Psoas muscle (tissue), 8 donors: Measurements from ENCODE around the gene PHACTR4. TPM values are rescaled to one million over a fixed set of nuclear protein-coding genes. Genes with fewer than 3 reads are reported as not detected.

Source experiments
- ATAC-seq, 4 donors: fragments of 200-7000 bp; cut with Tn5 transposase; one replicate each; pipeline ENCODE4 v1.9.1; 2020; ENCODE audit warnings: moderate library complexity in 3 of 4, mild to moderate bottlenecking in 2 of 4
- DNase-seq, 2 donors: peaks; one replicate each; pipeline ENCODE4 v3.0.0-alpha.2; 2020
- H3K27ac ChIP-seq: fragments of 200-600 bp; one replicate; pipeline ENCODE4 v1.8.0; 2022
- H3K27me3 ChIP-seq, 3 donors: fragments of 200-600 bp in 1 of 3; one replicate each; pipeline versions ENCODE4 v1.6.1 to v1.8.0; 2013 to 2022; ENCODE audit warnings: low read length in 2 of 3, mild to moderate bottlenecking in 2 of 3, moderate library complexity in 1 of 3; ENCODE audit not compliant: insufficient read depth in 3 of 3
- H3K36me3 ChIP-seq, 2 donors: fragments of 200-600 bp in 1 of 2; one replicate each; pipeline versions ENCODE4 v1.6.1 to v1.8.0; 2013 to 2022; ENCODE audit warnings: low read depth in 1 of 2, mild to moderate bottlenecking in 1 of 2, moderate library complexity in 1 of 2; ENCODE audit not compliant: insufficient read depth in 1 of 2
- H3K4me1 ChIP-seq: fragments of 200-600 bp; one replicate; pipeline ENCODE4 v1.8.0; 2022
- H3K4me3 ChIP-seq: fragments of 200-600 bp; one replicate; pipeline ENCODE4 v1.8.0; 2022; ENCODE audit warnings: mild to moderate bottlenecking
- H3K9me3 ChIP-seq: fragments of 200-600 bp; one replicate; pipeline ENCODE4 v1.8.0; 2022
- WGBS, 3 donors: extraction: QIAGEN DNeasy Blood & Tissue Kit; methylation state at CpG; one replicate each; pipeline versions ENCODE4 v1.1.6 to v1.1.7; 2013; 5-methylcytosine and 5-hydroxymethylcytosine counted together
- intact Hi-C, 2 donors: fragments of 100-400 bp; cut with DNase I; formaldehyde crosslinking; loops; one replicate each; pipeline versions ENCODE4 v1.11.0 to v1.14.2; 2022
- long read RNA-seq, 2 donors: library from polyadenylated mRNA; unstranded; transcript quantifications; one replicate each; pipeline ENCODE4 v2.0.0, GENCODE V29; 2021
- polyA plus RNA-seq, 3 donors: library from polyadenylated mRNA; stranded (reverse); fragments of 200-250 nt; gene quantifications; one replicate each; pipeline ENCODE4 v1.2.3, GENCODE V29; 2013
- total RNA-seq, 4 donors: library from RNA; stranded (reverse); fragmentation: NEBNext Ultra II Directional in 2 of 4; extraction: Animal tissue kit (Norgen Biotek cat#: 25700) in 2 of 4; gene quantifications; one replicate each; pipeline versions ENCODE4 v1.2.1 to v1.2.4, GENCODE V29; 2021 to 2023
- TF ChIP-seq, protein P1 (sequence below): fragments of 200-600 bp; IDR thresholded peaks from one replicate; pipeline ENCODE4 v1.8.0; 2022; ENCODE audit warnings: antibody characterized with exemption
- donor health status: healthy with polysubstance abuse.
- donor health status: DM: no; HTN: no; CAD: no; lungs with moderate emphysema.
- donor health status: Bipolar disorder and iron deficiency.
- donor health status: healthy.
- donor health status: DM: yes; HTN: yes; CAD: no.
- donor health status: DM: no; HTN: no; CAD: no.
- donor health status: DM: no; HTN: no; CAD: no.
- donor health status: DM: yes; HTN: yes; CAD: no.

Gene PHACTR4
- 10 to 100 TPM; 21.6 to 41.8 (median 29.8) TPM for total RNA-seq
- 10 to 100 TPM; 11.7 to 25.1 (median 19.9) TPM for polyA plus RNA-seq
- long read RNA-seq, donor 1, partial matches to known transcripts: 4 of 6 reads
- long read RNA-seq, donor 1, other reads (novel, unspliced or antisense): 2 of 6 reads
- long read RNA-seq, donor 2, partial matches to known transcripts: 6 of 9 reads
- long read RNA-seq, donor 2, other reads (novel, unspliced or antisense): 2 of 9 reads

DNA sequence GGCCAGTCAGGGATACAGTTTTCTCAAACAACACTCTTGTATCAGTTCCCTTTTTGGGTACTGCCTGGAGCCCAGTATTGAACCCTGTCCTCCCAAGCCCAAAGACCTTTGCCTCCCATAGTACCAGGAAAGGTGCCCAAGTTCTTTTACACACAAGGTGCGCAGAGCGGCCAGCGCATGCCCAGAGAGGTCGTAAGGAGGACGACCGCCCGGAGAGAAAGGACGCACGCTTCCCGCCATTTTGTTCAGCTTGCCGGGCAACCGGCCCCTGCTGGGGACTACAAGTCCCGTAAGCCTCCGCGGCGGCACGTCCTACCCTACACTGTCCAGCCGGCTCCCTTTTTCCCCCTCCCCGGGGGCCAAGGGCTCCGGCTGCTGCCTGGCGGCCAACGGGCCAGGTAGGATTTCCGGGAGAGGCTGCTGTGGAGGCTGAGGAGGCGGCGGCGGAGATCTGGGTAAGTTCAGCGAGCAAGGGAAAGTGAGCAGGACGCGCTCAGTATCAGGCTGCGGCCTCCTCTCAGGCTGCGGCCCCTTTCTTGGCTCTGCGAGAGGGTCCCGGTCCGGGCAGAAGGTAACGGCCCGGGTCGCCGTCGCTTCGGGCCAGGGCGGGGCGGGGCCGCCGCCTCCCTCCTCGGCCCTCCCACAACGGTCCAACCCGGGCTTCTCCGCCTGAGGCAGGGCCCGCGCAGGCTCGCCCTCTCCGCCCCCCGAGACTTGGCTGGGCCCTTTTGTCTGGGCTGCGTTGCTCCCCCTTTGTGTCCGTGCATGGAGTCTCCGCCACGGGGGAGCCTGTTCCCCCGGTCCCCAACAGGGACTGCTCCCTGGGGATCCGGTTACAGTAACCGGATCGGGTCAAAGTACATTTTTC, at the start of gene PHACTR4:
TSS of gene PHACTR4 (plus strand) at position 370 of the 868 bp plus-strand sequence. CDS start 37,708 bp downstream, outside the sequence.
- no peaks in the 10 kb centered on the region for H3K27me3 ChIP-seq
- TF ChIP-seq, protein P1, sequence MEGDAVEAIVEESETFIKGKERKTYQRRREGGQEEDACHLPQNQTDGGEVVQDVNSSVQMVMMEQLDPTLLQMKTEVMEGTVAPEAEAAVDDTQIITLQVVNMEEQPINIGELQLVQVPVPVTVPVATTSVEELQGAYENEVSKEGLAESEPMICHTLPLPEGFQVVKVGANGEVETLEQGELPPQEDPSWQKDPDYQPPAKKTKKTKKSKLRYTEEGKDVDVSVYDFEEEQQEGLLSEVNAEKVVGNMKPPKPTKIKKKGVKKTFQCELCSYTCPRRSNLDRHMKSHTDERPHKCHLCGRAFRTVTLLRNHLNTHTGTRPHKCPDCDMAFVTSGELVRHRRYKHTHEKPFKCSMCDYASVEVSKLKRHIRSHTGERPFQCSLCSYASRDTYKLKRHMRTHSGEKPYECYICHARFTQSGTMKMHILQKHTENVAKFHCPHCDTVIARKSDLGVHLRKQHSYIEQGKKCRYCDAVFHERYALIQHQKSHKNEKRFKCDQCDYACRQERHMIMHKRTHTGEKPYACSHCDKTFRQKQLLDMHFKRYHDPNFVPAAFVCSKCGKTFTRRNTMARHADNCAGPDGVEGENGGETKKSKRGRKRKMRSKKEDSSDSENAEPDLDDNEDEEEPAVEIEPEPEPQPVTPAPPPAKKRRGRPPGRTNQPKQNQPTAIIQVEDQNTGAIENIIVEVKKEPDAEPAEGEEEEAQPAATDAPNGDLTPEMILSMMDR: no peak
- H3K4me1 ChIP-seq: peaks cover 14% of the 10 kb centered on the region
- H3K27ac ChIP-seq: peak within 1 kb of the TSS; percentile 91
- ATAC-seq (peak; percentile 98), DNase-seq (peak; percentile 93 to 96)
- 0 to 1% (median 1%) methylated on average over 36 to 61 of the region's 61 CpGs for WGBS, 3 donors
- peak within 1 kb of the TSS; percentile 84 for H3K4me3 ChIP-seq
- no peaks in the 10 kb centered on the region for H3K9me3 ChIP-seq
- intact Hi-C loops: no loop called here
- no peaks in the 10 kb centered on the region for H3K36me3 ChIP-seq

DNA sequence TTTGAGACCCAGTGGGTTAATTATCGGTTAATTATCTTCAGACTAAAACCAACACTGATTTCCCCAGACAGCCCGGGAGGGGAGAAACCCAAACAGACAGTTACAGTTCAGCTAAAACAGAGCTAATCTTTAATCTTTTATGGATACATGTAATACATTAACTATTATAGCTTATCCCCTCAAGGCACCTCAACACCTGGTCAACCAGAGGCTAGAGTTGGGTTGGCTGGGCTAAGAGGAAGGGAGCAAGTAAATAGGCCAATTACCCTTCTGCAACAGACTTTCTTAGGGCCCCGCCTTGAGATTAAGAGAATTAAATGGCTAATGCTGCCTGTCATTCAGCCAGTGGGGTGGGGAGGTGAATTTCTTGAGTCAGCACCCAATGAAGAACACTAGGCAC, 47.3 kb upstream of the PHACTR4 start:
- TF ChIP-seq, protein P1: no peak

DNA sequence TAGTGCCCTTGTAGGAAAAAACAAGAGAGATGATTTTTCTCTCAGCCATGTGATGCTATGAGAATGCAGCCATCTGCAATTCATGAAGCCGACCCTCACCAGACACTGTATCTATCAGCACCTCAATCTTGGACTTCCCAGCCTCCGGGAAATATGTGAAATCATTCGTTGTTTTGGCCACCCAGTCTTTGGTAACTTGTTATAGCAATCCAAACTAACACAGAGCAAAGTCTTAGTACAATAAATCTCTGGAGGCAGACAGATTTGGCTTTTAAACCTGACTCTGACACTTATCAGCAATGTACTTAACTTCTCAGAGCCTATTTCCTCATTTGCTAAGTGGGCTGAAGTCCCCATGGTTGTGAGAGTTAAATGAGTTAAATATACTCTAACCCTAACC, 45.8 kb upstream of the PHACTR4 start:
- Histone ChIP-seq H3K27ac (no peak overlapping the region), H3K4me1 (no peaks in the 10 kb centered on the region), H3K4me3 (no peak overlapping the region), H3K36me3 (no peaks in the 10 kb centered on the region), H3K27me3 (no peaks in the 10 kb centered on the region), H3K9me3 (no peaks in the 10 kb centered on the region)
- ATAC-seq (no peak), DNase-seq (no peak)
- intact Hi-C loops: no loop called here
- TF ChIP-seq, protein P1: no peak
- 47 to 74% (median 62%) methylated on average over 3 of the region's 3 CpGs for WGBS, 3 donors

More for the DNA sequence above, 47.3 kb upstream of the PHACTR4 start:
- H3K27me3 ChIP-seq: peaks cover 0 to 1% (median 0%) of the 10 kb centered on the region in 3 donors
- no peak overlapping the region for H3K4me3 ChIP-seq
- WGBS, 3 donors: 61 to 73% (median 71%) methylated on average over 3 of the region's 3 CpGs
- H3K27ac ChIP-seq: no peak overlapping the region
- no peaks in the 10 kb centered on the region for H3K36me3 ChIP-seq
- intact Hi-C loops: no loop called here
- no peak for DNase-seq
- no peaks in the 10 kb centered on the region for H3K4me1 ChIP-seq
- ATAC-seq: no peak
- H3K9me3 ChIP-seq: no peaks in the 10 kb centered on the region

DNA sequence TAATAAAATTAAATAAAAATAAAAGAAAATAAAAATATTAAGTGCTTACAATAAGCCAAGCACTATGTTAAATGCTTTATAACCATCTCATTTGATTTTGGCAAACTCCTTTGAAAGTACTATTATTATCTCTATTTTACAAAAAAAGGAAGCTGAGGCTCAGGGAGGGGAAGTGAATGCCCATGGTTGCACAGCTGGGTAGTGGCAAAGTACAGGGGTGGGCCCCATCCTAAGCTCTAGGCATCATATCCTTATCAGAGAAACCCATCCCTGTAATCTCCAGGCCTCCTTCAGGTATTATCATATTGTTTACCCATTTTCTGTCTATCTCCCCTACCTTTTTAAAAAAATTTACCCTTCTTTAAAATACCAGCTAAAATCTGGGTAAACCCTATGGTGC, 43.0 kb upstream of the PHACTR4 start:
- ATAC-seq (no peak), DNase-seq (no peak)
- Histone ChIP-seq H3K36me3 (peaks cover 2 to 11% of the 10 kb centered on the region in 2 donors), H3K27ac (no peak overlapping the region), H3K4me1 (peaks cover 5% of the 10 kb centered on the region), H3K27me3 (no peaks in the 10 kb centered on the region), H3K9me3 (no peaks in the 10 kb centered on the region), H3K4me3 (no peak overlapping the region)
- TF ChIP-seq, protein P1: no peak
- intact Hi-C loops: loop anchor here (5.0 kb wide), 2 partner anchors 64 to 79 kb away; no protein-coding TSS in a partner anchor
